Endothelial cell of hepatic sinusoid (primary cell): ENCODE results near the gene CEP250.

Experiments
- in situ Hi-C: cut with HindIII; loops from 2 replicates; pipeline ENCODE4 v1.10.0; 2017; ENCODE audit warnings: low sequenced_read_pairs

CEP250 gene

DNA sequence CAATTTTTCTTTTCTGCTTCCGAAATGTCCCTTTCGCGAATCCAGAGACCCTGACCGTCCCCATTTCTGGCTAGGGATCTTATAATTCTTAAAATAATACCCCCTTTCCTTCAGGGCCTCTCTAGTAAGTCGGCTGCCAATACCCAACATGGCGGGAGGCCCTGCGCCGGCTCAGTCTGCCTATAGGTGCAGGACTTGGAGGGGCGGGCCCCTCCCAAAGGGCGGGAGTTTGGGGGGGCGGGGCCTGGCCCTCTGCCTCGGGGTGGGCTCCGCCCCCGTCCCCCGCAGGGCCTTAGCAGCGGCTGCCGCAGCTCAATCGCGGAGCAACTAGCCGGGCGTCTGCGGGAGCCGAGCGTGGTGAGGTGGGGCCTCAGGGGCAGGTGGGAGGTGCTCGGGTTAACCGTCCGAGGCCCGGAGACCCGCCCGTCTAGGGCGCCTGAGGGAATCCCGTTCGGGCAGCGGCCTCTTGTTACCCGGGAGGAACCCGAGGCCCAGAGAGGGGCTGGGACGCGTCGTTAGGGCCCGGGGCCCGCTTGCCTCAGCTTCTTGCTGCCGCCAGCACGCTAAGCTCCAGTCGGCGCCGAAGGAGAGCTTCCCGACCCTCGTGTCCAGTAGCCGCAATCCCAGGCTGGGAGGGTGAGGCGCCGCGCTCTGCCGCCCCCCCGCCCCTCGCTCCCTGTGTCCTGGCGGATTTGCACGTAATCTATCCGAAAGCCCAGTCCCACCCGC lies at the start of gene CEP250:
Gene CEP250, plus strand, starts transcription at position 718 of the 729 bp plus-strand sequence. CDS start 6,770 bp downstream, outside the sequence.
- in situ Hi-C loops = loop anchor here (5.0 kb wide), 2 partner anchors 42 to 103 kb away; no protein-coding TSS in a partner anchor

- in situ Hi-C loops = no loop called here
Measured at GRCh38 chr20:35405775-35406174, 49.6 kb upstream of the CEP250 start.

DNA sequence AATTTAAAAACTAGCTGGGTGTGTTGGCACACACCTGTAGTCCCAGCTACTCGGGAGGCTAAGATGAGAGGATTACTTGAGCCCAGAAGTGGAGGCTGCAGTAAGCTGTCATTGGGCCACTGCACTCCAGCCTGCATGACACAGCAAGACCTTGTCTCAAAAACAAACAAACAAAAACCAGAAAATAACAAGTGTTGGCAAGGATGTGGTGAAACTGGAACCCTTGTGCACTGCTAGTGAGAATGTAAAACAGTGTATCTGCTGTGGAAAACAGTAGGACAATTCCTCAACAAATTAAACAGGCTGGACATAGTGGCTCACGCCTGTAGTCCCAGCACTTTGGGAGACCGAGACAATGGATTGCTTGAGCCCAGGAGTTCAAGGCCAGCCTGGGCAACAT lies 47.1 kb upstream of the CEP250 start:
- in situ Hi-C loops = no loop called here

DNA sequence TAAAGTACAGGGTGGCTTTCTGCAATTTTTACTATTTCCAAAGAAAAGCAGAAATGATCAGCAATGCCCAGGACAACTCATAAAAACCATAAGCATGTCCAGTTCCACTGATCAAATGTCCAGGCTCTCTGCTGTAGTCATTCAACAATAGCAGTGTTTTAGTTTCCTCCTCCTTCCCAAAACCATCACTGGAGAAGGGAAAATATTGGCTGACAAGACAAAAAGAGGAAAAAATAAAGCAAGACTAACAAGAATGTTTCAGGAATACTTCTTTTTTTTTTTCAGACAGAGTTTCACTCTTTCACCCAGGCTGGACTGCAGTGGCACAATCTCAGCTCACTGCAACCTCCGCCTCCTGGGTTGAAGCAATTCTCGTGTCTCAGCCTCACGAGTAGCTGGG lies 45.9 kb upstream of the CEP250 start:
- in situ Hi-C loops = no loop called here

- in situ Hi-C loops = no loop called here
Measured at GRCh38 chr20:35410613-35411012, 44.8 kb upstream of the CEP250 start.

DNA sequence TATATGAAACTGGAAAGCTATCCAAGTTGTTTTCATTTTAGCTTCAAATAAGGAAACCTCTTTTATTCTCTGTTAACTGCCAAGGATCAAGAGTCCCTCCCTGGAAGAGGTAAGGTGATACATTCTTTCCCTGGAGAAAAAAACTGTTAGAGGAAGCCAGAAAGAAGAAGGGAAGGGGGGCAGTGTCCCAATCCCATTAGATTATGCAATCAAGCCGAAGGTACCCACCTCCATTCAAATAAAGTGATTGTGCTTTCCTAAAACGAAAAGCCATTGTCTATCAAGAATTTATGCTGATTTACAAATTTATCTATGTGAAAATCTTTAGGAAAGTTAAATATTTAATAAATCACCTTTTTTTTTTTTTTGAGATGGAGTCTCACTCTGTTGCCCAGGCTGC lies 34.1 kb upstream of the CEP250 start:
- in situ Hi-C loops = no loop called here

DNA sequence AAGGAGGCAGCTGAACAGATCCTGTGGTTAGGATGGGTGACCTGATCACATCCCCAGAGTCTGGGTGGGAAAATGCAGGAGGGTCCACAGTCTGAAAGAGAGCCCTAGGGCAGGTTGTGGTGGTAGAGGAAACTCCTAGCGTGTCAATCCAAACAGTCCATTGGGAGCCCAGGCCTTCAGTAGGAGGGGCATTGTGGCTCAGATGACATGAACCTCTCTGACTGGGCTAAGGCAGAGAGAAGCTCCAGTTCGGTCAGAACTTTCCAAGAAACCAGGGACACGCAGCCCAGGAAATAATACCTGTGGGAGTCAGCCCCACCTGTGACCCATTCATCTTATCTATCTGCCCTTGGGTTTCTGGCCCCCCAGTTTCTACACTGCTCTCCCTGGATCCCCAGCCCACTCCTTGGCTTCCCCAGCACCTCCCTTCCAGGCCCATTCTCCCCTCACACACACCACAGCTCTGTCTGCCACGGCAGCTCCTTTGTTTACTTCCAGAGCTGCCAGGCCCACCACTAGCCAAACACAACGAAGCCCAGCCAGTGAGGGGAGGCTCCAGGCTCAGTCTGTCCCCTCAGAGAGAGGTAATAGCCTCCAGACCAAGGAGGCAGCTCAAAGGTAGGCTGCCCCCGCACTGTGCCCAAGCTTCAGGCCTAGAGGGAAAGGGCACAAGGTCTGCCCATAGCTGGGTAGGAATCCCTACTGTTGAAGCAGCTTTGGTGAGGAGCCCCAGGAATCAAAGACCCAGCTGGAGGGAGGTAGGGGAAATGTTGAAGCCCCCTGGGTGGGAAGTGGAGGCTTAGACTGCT lies 23.6 kb upstream of the CEP250 start:
- in situ Hi-C loops = loop anchor here (5.0 kb wide), 1 partner anchor 90 kb away; no protein-coding TSS in a partner anchor

- in situ Hi-C loops = loop anchor here (5.0 kb wide), 1 partner anchor 90 kb away; no protein-coding TSS in a partner anchor
Measured at GRCh38 chr20:35432430-35432735, 23.0 kb upstream of the CEP250 start.

GRCh38 chr20:35433337-35433736 lies 22.1 kb upstream of the CEP250 start:
- in situ Hi-C loops = loop anchor here (5.0 kb wide), 1 partner anchor 91 kb away; no protein-coding TSS in a partner anchor

DNA sequence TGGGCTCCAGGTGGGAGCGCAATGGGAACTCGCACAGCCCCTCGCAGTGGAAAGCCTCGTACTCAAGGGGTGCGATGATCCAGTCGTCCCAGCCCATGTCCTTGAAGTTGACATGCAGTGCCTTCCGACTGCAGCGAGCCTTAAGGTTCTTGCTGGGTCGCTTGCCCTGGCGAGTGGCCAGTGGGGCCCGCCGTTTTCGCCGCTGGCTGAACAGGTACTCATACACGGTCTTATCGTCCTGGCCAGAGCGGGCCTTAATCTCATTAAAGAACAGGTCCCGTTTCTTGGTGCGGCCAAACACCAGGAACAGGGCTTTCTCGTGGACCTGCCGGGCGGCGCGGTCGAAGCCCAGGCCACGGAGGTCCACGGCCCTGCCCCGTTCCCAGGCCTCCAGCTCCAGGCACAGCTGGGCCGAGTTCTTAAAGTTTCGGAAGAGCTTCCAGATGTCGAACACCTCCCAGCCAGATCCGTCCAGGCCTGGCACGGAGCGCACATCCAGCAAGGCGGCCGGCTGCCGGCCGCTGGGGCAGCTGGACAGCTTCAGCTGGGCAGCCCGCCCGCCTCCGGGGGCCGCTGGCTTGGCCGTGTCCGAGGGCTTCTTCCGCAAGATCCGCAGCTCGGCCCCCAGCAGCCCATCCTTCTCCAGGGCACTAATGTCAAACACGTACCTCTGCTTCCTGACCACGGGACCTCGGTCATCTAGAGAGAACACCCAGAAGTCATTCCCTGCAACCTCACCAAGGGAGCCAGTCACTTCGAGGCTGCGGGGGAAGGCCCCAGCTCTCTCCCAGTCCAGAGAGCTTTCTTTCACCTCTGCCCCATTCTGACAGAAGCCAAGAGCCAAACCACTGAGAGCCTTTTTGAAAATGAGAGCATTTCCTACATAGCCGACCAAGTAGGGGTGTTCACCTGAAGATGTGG lies 21.1 kb upstream of the CEP250 start:
- in situ Hi-C loops = loop anchor here (5.0 kb wide), 1 partner anchor 92 kb away; no protein-coding TSS in a partner anchor

DNA sequence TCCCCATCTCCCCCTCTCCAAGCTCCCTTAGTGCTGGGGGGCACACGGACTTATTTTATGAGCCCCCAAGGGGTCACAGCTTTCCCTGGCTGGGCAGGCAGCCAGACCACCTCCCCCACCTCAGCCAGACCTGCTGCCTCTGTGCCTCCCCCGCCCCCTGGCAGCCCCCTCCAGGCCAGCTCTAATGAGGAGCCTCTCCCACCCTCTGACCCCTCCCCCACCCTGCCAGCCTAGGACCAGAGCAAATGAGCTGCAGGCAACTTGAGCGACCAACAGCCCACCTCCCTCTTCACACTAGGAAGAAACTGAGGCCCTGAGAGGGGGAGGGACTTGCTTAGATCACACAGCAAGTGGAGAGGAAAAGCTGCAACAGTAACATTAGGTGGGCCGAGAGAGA lies 19.2 kb upstream of the CEP250 start:
- in situ Hi-C loops = no loop called here

DNA sequence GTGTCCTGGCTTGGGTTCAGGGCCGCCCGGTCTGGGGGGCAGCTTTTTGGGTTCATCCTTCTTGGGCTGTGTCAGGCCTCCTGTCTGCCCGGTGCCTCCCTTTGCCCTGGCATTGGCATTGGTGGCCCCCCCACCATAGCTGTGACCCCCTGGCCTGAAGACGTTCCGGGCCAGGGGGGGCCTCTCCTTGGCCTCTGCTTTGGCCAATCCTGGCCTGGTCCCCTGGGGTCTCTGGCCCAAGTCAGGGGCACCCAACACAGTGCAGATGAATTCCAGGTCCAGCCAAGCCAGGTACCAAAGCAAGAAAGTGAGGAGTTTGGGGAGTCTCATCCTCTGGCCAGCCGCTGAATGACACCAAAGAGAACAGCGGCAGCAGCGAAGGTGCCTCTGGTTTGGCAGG lies 17.8 kb upstream of the CEP250 start:
- in situ Hi-C loops = no loop called here

DNA sequence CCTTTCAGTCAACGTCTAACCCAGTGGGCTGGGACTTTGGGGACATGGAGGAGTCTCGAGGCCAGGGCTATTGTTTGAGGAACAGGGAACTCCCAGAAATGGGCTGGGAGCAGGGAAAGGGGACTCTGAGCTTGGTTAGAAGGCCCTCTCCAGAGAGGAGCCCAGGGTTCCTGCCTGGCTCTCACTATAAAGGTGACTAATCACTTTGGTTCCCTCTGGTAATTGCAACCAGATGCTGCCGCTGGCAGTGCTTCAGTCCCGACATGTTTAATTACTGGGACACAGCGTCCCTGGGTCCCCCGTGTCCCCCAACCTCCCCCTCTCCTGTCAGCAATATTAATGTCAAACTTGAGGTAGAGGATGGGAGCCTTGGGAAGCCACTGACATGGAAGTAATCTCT lies 12.4 kb upstream of the CEP250 start:
- in situ Hi-C loops = no loop called here

- in situ Hi-C loops = no loop called here
Measured at GRCh38 chr20:35444226-35444625, 11.2 kb upstream of the CEP250 start.

DNA sequence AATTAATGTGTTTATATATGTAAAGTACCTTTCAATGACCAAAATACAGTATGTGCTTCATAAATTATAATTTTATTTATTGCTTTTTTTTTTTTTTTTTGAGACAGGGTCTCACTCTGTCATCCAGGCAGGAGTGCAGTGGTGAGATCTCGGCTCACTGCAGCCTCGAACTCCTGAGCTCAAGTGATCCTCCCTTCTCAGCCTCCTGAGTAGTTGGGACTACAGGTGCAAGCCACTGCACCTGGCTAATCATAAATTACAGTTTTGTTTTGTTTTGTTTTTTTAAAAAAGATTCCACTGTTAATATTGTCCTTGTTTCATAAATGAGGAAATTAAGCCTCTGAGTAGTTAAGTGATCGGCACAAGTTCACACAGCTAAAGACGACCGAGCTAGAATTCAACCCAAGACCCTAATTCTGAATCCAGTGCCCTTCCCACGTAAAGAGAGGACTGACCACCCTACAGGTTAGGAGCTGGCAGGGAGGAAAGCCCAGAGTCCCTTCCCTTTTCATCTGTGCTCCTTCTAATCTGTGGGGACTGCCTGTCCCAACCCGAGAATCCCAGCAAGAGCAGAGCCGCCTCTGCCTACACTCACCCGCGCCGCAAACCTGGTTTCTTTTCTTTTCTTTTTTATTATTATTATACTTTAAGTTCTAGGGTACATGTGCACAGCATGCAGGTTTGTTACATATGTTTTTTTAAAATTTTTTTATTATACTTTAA lies 8.9 kb upstream of the CEP250 start:
- in situ Hi-C loops = no loop called here

DNA sequence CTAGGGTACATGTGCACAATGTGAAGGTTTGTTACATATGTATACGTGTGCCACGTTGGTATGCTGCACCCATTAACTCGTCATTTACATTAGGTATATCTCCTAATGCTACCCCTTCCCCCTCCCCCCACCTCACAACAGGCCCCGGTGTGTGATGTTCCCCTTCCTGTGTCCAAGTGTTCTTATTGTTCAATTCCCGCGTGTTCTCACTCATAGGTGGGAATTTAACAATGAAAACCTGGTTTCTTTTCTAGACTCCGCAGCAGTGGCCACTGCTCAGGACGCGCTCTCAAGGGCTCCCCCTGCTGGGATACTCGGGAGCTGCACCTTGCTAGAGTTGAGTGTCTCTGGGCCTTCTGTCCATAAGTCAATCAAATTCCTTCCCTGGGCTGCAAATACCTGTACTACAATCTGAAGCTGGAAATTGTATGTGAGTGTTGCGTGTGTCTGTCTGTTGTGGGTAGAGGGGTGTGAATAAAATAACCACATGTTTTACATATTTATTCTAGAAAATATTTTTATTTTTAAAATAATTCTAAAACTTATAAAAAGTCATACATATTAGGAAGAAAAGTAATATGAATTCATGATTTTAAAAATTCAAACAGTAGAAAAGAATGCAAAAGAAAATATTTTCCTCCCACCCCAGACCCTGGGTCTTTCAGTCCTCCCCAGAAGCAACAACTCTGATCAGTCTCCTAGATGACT lies 8.2 kb upstream of the CEP250 start:
- in situ Hi-C loops = no loop called here

- in situ Hi-C loops = no loop called here
Measured at GRCh38 chr20:35448788-35449373, 6.5 kb upstream of the CEP250 start.

DNA sequence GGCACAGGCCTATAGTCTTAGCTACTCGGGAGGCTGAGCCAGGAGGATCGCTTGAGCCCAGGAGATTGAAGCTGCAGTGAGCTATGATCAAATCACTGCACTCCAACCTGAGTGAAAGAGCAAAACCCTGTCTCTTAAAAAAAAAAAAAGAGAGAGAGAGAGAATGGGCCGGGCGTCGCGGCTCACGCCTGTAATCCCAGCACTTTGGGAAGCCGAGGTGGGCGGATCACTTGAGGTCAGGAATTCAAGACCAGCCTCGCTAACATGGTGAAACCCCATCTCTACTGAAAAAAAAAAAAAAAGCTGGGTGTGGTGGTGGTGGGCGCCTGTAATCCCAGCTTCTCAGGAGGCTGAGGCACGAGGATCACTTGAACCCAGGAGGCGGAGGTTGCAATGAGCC lies 5.5 kb upstream of the CEP250 start:
- in situ Hi-C loops = loop anchor here (5.0 kb wide), 2 partner anchors 47 to 98 kb away; no protein-coding TSS in a partner anchor

DNA sequence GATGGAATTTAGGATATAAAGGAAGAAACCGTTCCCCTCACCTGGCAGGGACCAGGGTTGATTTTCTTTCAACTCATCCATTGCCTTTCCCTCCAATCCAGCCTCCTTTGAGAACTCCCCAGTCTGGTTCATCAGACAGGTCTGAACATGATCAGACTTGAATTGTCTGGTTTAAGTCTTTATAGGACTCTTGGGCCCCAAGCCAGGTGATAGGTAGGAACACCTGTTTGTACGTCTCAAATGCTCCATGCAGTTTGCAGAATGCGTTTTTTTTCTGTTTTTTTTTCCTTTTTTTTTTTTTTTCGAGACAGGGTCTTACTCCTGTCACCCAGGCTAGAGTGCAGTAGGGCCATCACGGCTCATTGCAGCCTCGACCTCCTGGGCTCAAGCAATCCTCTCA lies 4.1 kb upstream of the CEP250 start:
- in situ Hi-C loops = loop anchor here (5.0 kb wide), 2 partner anchors 46 to 99 kb away; no protein-coding TSS in a partner anchor
